GM21529 (cell line): Measurements from ENCODE around the gene SHISA7.

Source experiments
- ATAC-seq: cut with Tn5 transposase; IDR thresholded peaks from one replicate; pipeline ENCODE4 v1.9.1; 2021; ENCODE audit not compliant: unreplicated experiment

The SHISA7 gene

DNA sequence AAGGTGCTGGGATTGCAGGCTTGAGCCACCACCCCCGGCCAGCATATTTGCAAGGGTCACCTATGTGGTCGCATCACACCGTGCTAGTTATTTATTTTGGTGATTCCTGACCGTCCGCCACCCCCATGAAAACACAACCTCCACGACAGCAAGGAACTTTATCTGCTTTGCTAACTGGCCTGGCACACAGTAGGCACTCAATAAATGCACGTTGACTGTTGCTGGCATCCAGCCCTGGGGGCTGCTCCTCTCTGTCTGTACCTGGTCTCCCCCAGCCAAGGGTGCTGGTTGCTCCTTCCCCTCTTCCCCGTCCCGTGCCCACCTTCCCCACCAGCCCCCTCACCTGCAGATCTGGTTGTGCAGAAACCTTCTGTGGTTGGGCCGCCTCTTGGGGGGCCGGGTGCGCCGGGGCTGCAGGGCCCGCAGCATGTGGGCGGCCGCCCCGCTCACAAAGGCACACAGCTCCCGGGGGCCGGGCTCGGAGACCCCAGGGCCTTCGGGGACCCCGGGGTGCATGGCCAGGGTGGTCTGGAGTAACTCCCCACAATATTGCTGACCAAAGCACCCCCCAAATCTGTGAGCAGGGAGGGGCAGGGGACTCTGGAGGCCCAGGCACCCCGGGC is 21.1 kb upstream of the SHISA7 start:
- ATAC-seq, result no peak

DNA sequence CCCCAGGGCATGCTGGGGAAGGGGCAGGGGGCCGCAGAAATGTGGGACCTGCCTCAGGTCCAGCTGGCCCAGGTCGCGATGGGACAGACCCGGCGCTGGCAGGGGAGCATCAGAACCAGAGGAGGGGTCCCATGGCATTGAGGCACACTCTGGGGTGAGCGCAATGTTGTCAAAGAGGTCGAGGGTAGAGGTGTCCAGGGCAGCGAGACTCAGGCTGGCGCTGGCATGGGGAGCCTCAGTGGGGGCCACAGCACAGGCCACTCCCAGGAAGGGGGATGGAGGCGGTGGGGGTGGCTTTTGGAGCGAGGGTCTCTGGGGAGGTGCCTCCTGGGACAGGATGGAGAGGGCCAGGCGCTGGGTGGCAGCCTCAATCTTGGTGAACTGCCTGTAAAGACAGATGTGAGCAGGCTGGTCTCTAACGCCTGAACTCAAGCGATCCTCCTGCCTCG is 20.5 kb upstream of the SHISA7 start:
- no peak for ATAC-seq

DNA sequence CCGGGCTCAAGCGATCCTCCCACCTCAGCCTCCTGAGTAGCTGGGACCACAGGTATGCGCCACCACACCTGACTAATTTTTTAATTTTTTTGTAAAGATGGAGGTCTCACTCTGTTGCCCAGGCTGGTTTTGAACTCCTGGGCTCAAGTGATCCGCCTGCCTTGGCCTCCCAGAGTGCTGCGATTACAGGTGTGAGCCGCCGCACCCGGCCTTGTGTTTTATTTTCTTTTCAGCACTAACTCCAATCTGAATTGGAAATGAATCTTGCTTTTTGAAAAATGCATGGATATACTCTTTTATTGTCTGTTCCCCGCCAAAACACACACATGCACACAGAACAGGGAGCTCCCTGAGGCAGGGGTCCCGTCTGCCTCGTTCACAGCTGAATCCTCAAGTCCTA is 19.6 kb upstream of the SHISA7 start:
- no peak for ATAC-seq

DNA sequence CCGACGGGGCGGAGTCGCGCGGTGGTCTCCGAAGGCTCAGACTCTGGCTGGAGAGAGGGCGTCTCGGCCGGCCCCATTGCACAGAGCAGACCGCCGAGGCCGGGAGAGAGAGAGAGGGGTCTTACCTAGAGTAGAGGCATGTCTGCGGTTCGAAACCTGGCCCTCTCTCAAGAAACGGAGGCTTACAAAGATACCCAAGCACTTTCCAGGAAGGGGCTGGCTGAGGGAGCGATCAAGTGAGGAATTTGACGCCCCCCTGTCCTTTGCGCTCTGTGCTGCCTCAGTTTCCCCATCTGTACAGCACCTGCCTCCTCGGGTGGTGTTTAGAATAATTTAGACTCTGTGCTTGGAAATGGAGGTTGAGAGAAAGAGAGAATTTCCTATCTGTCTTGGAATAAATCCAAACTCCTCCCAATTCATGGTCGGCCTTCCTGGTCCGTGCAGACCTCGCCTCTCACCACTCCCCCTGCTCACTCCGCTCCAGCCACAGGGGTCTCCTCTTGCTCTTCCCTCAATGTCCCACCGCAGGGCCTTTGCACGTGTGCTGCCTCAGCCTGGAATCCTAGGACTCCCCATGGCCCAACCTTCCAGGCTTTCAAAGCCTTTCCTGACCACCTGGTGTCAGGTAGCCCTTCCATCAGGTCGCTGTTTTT is 19.0 kb upstream of the SHISA7 start:
- ATAC-seq, result no peak

- ATAC-seq, result peak; percentile 89
Measured at GRCh38 chr19:55461259-55461973, 18.3 kb upstream of the SHISA7 start, which contains the start of gene ISOC2. Gene ISOC2, minus strand, starts transcription at chr19:55461642. Its CDS starts 5,156 bp downstream, at chr19:55456486.

- ATAC-seq, result no peak
Measured at GRCh38 chr19:55460670-55461258, 17.7 kb upstream of the SHISA7 start.

DNA sequence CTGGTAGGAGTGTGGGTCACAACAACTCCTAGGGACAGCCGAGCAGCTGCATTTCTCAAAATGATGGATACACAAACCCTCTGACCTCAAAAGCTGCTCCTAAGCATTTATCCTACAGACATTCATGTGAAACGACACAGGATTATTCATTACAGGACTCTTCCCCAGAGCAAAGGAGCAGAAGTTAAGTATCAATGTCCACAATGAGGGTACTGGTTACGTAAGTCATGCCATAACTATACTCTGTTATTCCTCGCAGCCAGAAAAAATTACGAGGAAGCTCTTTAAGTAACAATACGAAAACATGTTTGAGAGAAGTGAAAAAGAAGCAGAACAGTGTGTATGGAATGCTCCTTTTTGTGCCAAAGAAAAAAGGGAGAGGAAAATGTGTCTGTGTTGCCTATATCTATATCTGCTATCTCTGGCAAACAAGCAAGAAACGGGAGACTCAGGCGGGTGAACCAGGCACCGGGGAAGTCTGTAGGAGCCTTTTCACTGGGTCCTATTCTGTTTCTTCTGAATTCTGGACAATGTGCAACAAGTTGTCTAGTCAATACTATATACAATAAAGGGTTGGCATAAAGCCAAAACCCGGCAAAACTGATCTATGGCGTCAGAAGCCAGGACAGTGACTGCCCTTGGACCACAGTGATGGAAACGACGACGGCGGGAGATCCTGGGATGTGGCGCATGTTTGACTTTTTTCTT is 17.0 kb upstream of the SHISA7 start:
- no peak for ATAC-seq

- ATAC-seq, result no peak
Measured at GRCh38 chr19:55459551-55459949, 16.4 kb upstream of the SHISA7 start.

DNA sequence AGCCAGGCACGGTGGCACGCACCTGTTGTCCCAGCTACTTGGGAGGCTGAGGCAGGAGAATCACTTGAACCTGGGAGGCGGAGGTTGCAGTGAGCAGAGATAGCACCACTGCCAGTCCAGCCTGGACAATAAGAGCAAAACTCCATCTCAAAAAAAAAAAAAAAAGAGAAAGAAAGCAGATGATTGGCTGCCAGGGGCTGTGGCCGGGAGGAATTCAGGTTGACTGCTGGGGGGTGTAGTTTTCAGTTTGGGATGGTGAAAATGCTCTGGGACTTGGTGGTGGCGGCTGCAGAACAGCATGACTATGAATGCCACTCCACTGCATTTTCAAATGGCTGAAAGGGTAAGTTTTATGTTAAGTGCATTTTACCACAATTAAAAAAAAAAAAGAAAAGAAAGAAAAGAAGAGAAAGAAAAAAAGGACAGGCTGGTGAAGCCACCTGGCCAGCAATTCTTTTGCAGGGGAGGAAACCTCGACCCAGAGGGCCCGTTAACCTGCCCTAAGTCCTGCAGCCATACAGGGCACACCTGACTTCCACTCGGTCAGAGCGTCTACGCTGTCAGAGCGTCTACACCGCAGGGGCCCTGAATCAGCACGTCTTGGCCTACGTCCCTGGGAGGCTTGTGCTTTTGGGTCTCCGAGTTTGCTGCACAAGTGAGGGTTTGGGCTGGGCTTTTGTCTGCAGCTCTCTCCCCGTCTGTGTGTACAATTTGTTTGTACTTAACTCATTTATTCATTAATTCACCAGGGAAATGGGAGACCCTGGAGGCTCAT is 14.8 kb upstream of the SHISA7 start:
- ATAC-seq, result no peak

- no peak for ATAC-seq
Measured at GRCh38 chr19:55456347-55456746, 13.2 kb upstream of the SHISA7 start.

GRCh38 chr19:55455576-55456235 is 12.6 kb upstream of the SHISA7 start:
- no peak for ATAC-seq

DNA sequence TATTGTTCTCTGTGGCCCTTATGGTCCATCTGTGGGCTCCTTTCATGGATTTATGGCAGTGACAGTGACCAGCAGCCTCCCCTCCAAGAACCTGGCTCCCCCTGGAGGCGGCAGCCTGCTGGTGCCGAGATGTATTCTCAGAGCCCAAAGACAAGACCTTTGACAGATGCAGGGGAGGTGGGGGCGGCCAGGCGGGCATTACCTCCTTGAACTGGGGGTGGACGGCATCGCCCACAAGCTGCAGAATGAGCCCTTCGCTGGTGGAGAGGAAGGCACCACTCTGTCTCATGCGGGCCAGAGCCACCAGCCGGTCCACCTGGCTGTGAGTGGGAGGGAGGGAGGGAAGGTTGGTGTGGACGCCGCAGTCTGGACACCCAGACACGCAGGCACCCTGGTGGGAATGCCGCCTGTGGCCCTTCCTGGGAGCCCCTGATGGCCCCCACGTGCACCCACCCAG is 11.7 kb upstream of the SHISA7 start:
- no peak for ATAC-seq

GRCh38 chr19:55453511-55454260 is 10.6 kb upstream of the SHISA7 start:
- ATAC-seq, result no peak

DNA sequence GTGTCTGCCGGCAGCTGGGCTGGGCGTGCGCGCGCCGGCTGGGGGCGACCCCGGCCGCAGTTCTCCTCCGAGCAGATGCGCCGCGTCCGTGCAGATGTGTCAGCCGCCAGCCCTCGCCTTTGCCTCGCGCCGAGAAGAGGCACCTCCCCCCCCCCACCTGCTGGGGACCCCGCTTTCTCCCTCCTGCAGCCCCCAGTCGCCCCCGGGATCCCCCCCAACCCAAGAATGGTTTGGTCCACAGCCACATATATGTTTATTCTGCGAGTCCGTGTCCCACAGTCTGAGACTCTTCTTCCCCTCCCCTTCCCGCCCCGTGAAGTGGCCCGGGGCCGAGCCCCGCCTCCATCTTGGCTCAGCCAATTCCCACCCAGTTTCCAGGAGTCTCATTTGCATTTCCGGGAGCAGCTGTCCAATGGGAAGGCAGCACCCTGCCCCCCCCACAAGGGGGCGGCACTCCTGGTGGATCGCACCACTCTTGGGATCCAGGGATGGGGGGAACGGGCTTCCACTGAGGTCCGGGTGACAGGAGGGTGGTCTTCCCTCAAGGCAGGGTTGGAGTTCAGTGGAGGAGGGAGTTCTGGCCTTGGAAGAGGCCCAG is 9.7 kb upstream of the SHISA7 start:
- ATAC-seq, result no peak

GRCh38 chr19:55451965-55452748 is 9.1 kb upstream of the SHISA7 start:
- no peak for ATAC-seq

DNA sequence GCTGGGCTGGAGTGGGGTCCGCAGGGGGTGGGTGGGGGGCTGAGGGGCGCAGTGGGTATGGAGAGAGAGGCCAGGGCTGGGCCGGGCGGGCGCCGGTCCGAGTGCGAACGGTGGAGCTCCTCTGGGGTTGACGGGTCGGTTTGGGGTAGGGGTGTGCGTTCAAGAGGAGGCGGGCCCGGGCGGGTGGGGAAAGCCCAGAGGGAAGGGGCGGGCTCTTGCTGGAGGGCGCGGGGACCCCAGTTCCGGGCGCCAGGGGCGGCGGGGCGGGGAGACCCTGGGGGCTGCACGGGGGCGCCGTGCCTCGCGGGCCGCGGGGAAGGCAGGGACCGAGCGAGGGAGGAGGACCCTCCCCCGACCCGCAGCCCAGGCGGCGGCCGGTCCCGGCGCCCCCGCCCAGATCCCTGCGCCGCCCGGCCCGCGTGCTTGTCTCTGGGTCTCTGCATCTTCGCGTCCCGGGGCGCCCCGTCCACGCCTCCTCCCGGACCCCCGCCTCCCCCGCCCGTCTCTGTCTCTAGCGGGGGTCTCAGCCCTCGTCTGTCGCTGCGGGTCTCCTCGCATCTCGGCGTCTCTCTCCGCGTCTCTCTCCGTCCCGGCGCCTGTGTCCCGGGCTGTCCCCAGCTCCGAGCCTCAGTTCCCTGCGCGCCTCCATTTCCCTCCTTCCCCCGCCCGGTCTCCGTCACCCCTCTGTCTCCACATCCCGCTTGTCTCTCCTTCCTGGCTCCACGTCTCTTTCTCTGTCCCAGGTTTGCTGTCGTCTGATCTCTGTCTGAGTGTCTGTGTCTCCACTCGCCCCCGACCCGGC is 8.3 kb upstream of the SHISA7 start:
- no peak for ATAC-seq

DNA sequence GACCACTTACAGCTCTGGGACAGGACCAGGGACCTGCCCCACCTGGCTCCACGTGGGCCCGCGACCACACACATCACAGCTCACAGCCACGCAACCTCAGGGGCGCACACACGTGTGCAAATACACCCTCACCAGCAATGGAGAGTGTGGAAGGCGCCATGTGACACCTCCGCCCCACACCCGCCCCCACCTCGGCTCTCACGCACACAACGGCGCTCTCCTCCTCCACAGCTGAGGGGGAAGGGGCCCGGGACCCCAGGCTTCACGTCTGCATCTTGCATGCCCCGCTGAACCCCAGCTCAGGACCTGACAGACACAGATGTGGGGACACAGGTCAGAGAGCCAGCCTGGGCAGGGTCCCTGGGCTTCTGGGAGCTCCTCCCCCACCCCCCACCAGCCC is 6.4 kb upstream of the SHISA7 start:
- ATAC-seq, result no peak
